Adrenal gland (tissue), 12 donors: ENCODE data around the gene TNFRSF12A. TPM values are rescaled to one million over a fixed set of nuclear protein-coding genes. Genes with fewer than 3 reads are reported as not detected.

Experiments used
- DNase-seq, 7 donors: peaks; one replicate each; pipeline ENCODE4 v3.0.0-alpha.2; 2019 to 2020
- H3K27ac ChIP-seq, 5 donors: fragments of 200-600 bp; sonication (generic) in 4 of 5; 1 replicate in 3 of 5; 2 replicates in 2 of 5; pipeline versions ENCODE4 v1.5.1 to v1.8.0; 2016 to 2020; ENCODE audit warnings: mild to moderate bottlenecking in 1 of 5
- H3K27me3 ChIP-seq: fragments of 200-600 bp; 2 replicates; pipeline ENCODE4 v1.8.0; 2021
- H3K36me3 ChIP-seq, 2 donors: fragments of 200-600 bp; replicated peaks in 1 of 2; 1 replicate in 1 of 2; 2 replicates in 1 of 2; pipeline versions ENCODE4 v1.5.1 to v1.8.0; 2018 to 2022
- H3K4me1 ChIP-seq, 2 donors: fragments of 200-600 bp; replicated peaks in 1 of 2; 1 replicate in 1 of 2; 2 replicates in 1 of 2; pipeline versions ENCODE4 v1.5.1 to v1.8.0; 2018 to 2021
- H3K4me3 ChIP-seq, 4 donors: fragments of 200-600 bp; sonication (generic) in 3 of 4; one replicate each; pipeline ENCODE4 v1.5.1; 2016 to 2018
- H3K9me3 ChIP-seq, 3 donors: fragments of 200-600 bp; sonication (generic) in 1 of 3; replicated peaks in 1 of 3; 1 replicate in 2 of 3; 2 replicates in 1 of 3; pipeline versions ENCODE4 v1.5.1 to v1.8.0; 2016 to 2021
- POLR2A ChIP-seq, 2 donors: fragments of 450-650 bp; IDR thresholded peaks; one replicate each; pipeline ENCODE4 v1.6.1; 2017; ENCODE audit warnings: antibody characterized with exemption in 2 of 2, mild to moderate bottlenecking in 2 of 2, moderate library complexity in 1 of 2
- whole genome bisulfite sequencing, 4 donors: extraction: QIAGEN DNeasy Blood & Tissue Kit in 2 of 4; methylation state at CpG; one replicate each; pipeline versions ENCODE4 v1.1.5 to v1.1.7; 2013 to 2017; 5-methylcytosine and 5-hydroxymethylcytosine counted together
- intact Hi-C, 2 donors: fragments of 100-400 bp; cut with DNase I; formaldehyde crosslinking; loops; one replicate each; pipeline versions ENCODE4 v1.14.1 to v1.15.0; 2022 to 2023
- polyA plus RNA-seq, 3 donors: library from polyadenylated mRNA; stranded (reverse); fragments of 200-250 nt in 2 of 3; fragments of 350-450 nt in 1 of 3; fragmentation: Illumina TruSeq in 1 of 3; extraction: RNeasy Lipid Tissue Mini Kit (QIAGEN cat#74804) in 1 of 3; gene quantifications; one replicate each; pipeline ENCODE4 v1.2.3, GENCODE V29; 2013 to 2014
- total RNA-seq, 9 donors: library from RNA; depleted of rRNA in 4 of 9; stranded (reverse); fragments of >200 nt in 4 of 9; fragments of 120-200 nt in 1 of 9; fragmentation: NEBNext Ultra II Directional in 1 of 9; extraction: Animal tissue kit (Norgen Biotek cat#: 25700) in 1 of 9; gene quantifications; one replicate each; pipeline versions ENCODE4 v1.1.0 to v1.2.4, GENCODE V29; 2013 to 2023
- TF ChIP-seq, protein P1 (sequence below), 6 experiments: fragments of 450-650 bp in 4 of 6; fragments of 200-600 bp in 2 of 6; sonication (generic) in 1 of 6; IDR thresholded peaks; 1 replicate in 5 of 6; 2 replicates in 1 of 6; pipeline versions ENCODE4 v1.5.1 to v1.8.0; 2016 to 2021; ENCODE audit warnings: antibody characterized with exemption in 6 of 6, mild to moderate bottlenecking in 2 of 6, moderate library complexity in 1 of 6
- donor health status: healthy with polysubstance abuse.
- donor health status: Bipolar disorder and iron deficiency.
- donor health status: DM: yes; HTN: yes; CAD: no.
- donor health status: DM: no; HTN: no; CAD: no.
- donor health status: DM: no; HTN: no; CAD: no.
- donor health status: DM: yes; HTN: yes; CAD: no.

Gene TNFRSF12A
- total and polyA plus RNA-seq, 12 donors, result 8.8 to 175 (median 42.6) TPM

DNA sequence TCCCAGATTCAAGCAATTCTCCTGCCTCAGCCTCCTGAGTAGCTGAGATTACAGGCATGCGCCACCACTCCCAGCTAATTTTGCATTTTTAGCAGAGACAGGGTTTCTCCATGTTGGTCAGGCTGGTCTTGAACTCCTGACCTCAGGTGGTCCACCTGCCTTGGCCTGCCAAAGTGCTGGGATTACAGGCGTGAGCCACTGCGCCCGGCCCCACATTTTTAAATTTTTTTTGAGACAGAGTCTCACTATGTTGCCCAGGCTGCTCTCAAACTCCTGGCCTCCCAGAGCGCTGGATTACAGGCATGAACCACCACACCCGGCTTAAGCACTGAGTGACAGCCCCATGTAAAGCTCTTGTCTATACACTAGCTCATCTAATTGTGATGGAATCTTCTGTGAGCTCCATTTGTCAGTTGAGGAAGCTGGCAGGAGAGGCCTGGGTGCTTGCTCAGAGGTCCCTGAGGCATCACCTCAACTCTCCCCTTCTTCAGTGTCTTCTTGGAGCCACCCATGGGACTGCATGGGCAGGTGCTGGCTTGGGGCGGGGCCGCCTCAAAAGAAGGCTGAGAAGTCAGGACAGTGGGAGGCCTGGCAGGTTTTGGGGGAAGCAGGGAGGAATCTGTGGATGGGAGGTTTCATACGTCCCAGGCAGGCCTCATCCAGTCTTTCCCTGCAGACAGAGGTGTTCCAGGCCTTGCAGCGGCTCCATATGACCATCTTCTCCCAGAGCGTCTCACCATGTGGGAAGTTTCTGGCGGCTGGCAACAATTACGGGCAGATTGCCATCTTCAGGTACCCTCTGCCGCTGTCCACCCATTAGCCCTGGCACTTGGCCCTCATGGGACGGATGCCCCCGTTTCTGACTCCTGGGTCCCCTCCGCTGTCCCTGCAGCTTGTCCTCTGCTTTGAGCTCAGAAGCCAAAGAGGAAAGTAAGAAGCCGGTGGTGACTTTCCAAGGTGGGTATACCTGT lies 5.1 kb downstream of the TNFRSF12A start:
- H3K9me3 ChIP-seq, result no peaks in the 10 kb centered on the region
- DNase-seq, result no peak
- no peak overlapping the region for H3K27ac ChIP-seq
- intact Hi-C loops, result no loop called here
- H3K4me1 ChIP-seq, result peaks cover 25 to 57% of the 10 kb centered on the region in 2 donors
- H3K4me3 ChIP-seq, result no peak overlapping the region
- TF ChIP-seq POLR2A (IDR thresholded peaks at IDR 0.05), result no peak
- TF ChIP-seq, protein P1, sequence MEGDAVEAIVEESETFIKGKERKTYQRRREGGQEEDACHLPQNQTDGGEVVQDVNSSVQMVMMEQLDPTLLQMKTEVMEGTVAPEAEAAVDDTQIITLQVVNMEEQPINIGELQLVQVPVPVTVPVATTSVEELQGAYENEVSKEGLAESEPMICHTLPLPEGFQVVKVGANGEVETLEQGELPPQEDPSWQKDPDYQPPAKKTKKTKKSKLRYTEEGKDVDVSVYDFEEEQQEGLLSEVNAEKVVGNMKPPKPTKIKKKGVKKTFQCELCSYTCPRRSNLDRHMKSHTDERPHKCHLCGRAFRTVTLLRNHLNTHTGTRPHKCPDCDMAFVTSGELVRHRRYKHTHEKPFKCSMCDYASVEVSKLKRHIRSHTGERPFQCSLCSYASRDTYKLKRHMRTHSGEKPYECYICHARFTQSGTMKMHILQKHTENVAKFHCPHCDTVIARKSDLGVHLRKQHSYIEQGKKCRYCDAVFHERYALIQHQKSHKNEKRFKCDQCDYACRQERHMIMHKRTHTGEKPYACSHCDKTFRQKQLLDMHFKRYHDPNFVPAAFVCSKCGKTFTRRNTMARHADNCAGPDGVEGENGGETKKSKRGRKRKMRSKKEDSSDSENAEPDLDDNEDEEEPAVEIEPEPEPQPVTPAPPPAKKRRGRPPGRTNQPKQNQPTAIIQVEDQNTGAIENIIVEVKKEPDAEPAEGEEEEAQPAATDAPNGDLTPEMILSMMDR (IDR thresholded peaks at IDR 0.05), result no peak
- WGBS, 4 donors, result 89 to 95% (median 93%) methylated on average over 18 of the region's 18 CpGs
- H3K36me3 ChIP-seq, result peaks cover 0 to 16% of the 10 kb centered on the region in 2 donors
- H3K27me3 ChIP-seq, result peaks cover 14% of the 10 kb centered on the region

DNA sequence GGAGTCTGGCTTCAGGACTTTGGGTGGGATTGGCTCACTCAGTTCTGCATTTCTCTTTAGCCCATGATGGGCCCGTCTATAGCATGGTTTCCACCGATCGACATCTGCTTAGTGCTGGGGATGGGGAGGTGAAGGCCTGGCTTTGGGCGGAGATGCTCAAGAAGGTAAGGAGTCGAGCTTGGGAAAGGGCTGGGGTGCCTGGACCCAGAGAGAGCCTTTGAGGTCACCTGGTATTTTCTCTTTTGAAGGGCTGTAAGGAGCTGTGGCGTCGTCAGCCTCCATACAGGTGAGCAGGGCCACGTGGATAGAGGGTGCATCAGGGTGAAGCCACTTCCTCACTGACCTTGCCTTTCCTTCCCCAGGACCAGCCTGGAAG lies 5.8 kb downstream of the TNFRSF12A start:
- TF ChIP-seq, protein P1 (IDR thresholded peaks at IDR 0.05), result no peak
- TF ChIP-seq POLR2A (IDR thresholded peaks at IDR 0.05), result no peak
- Histone ChIP-seq H3K27me3 (peaks cover 20% of the 10 kb centered on the region), H3K36me3 (peaks cover 0 to 16% of the 10 kb centered on the region in 2 donors), H3K4me1 (peaks cover 25 to 50% of the 10 kb centered on the region in 2 donors), H3K9me3 (no peaks in the 10 kb centered on the region), H3K4me3 (no peak overlapping the region), H3K27ac (no peak overlapping the region)
- intact Hi-C loops, result no loop called here
- DNase-seq, result peak in 1 of 7 donors; percentile 17
- 92 to 96% (median 93%) methylated on average over 8 of the region's 8 CpGs for WGBS, 4 donors

DNA sequence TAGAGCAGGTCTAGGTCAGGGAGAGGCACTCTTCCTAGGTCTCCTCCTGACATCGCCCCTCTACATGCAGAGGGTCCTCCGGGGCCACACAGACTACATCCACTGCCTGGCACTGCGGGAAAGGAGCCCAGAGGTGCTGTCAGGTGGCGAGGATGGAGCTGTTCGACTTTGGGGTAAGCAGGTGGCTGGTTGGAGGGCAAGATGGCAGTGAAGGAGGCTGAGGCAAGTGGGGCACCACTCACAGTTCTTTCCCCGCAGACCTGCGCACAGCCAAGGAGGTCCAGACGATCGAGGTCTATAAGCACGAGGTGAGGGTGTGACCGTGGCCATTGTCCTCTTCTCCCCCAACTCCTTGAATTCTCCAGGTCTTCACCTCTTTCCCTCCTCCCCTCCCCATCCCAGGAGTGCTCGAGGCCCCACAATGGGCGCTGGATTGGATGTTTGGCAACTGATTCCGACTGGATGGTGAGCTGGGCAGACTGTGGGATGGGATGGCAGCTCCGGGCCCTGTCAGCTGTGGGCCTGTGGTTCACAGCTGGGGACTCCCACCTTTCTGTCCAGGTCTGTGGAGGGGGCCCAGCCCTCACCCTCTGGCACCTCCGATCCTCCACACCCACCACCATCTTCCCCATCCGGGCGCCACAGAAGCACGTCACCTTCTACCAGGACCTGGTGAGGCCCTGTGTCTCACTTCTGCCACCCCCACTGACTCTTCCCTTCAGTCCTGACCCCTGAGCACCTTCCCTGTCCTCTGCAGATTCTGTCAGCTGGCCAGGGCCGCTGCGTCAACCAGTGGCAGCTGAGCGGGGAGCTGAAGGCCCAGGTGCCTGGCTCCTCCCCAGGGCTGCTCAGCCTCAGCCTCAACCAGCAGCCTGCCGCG lies 6.7 kb downstream of the TNFRSF12A start:
- no peak overlapping the region for H3K27ac ChIP-seq
- peaks cover 17 to 42% of the 10 kb centered on the region in 2 donors for H3K4me1 ChIP-seq
- 95 to 98% (median 95%) methylated on average over 21 to 24 of the region's 24 CpGs for WGBS, 4 donors
- no peaks in the 10 kb centered on the region for H3K9me3 ChIP-seq
- H3K4me3 ChIP-seq, result no peak overlapping the region
- H3K27me3 ChIP-seq, result peaks cover 21% of the 10 kb centered on the region
- TF ChIP-seq POLR2A (IDR thresholded peaks at IDR 0.05), result no peak
- TF ChIP-seq, protein P1 (IDR thresholded peaks at IDR 0.05), result no peak
- intact Hi-C loops, result no loop called here
- peaks cover 0 to 16% of the 10 kb centered on the region in 2 donors for H3K36me3 ChIP-seq
- DNase-seq, result peak in 1 of 7 donors; percentile 28

DNA sequence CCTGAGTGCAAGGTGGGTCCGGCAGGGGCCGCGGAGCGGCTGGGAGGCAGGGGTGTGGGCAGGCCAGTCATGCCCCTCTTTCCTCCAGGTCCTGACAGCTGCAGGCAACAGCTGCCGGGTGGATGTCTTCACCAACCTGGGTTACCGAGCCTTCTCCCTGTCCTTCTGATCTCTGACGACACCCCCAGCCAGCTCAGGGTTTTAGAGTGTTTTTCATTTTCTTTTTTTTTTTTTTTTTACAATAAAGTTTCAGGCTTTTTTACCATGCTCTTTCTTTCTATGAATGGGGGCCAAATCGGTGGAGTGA lies 7.3 kb downstream of the TNFRSF12A start:
- Histone ChIP-seq H3K27ac (no peak overlapping the region), H3K36me3 (peaks cover 0 to 16% of the 10 kb centered on the region in 2 donors), H3K4me1 (peaks cover 11 to 36% of the 10 kb centered on the region in 2 donors), H3K27me3 (peaks cover 21% of the 10 kb centered on the region), H3K9me3 (no peaks in the 10 kb centered on the region), H3K4me3 (no peak overlapping the region)
- 86 to 96% (median 93%) methylated on average over 8 of the region's 8 CpGs for WGBS, 4 donors
- no peak for DNase-seq
- TF ChIP-seq POLR2A (IDR thresholded peaks at IDR 0.05), result no peak
- TF ChIP-seq, protein P1 (IDR thresholded peaks at IDR 0.05), result no peak
- intact Hi-C loops, result no loop called here
